ENCODE results near the gene ILF3.
A peak's percentile ranks its signal among the peaks of the same experiment; 100 is the strongest.
"Not testable (repeated sequence)": the region's sequence is repeated elsewhere in the genome, so short reads cannot be mapped to it uniquely, and the experiment has no call there.

ILF3 gene

GRCh38 chr19:10643172-10643967 is 10.8 kb upstream of the ILF3 start:
- DNase-seq: no peak

- no peak for DNase-seq
Observed at GRCh38 chr19:10643968-10644259, 10.2 kb upstream of the ILF3 start.

GRCh38 chr19:10644260-10645007 is 9.7 kb upstream of the ILF3 start:
- DNase-seq: peak; percentile 62 to 68

GRCh38 chr19:10646456-10647159 is 7.5 kb upstream of the ILF3 start:
- DNase-seq: no peak

- DNase-seq: no peak
Observed at GRCh38 chr19:10648360-10648759, 5.8 kb upstream of the ILF3 start.

GRCh38 chr19:10651851-10652250 is 2.3 kb upstream of the ILF3 start:
- no peak for DNase-seq

- no peak for DNase-seq
Observed at GRCh38 chr19:10653482-10653731, 739 bp upstream of the ILF3 start.

GRCh38 chr19:10654610-10655456 is 687 bp downstream of the ILF3 start:
- peak; percentile 28 to 37 for DNase-seq

GRCh38 chr19:10655457-10656312 is 1.5 kb downstream of the ILF3 start:
- DNase-seq: no peak

- DNase-seq: no peak
Observed at GRCh38 chr19:10660346-10660745, 6.2 kb downstream of the ILF3 start.

GRCh38 chr19:10661946-10662345 is 7.8 kb downstream of the ILF3 start:
- no peak for DNase-seq

- no peak for DNase-seq
Observed at GRCh38 chr19:10662384-10663251, 8.5 kb downstream of the ILF3 start.

GRCh38 chr19:10663252-10663563 is 9.1 kb downstream of the ILF3 start:
- DNase-seq: not testable (repeated sequence)

- no peak for DNase-seq
Observed at GRCh38 chr19:10667867-10668266, 13.7 kb downstream of the ILF3 start.

- no peak for DNase-seq
Observed at GRCh38 chr19:10669246-10669645, 15.1 kb downstream of the ILF3 start.

GRCh38 chr19:10670182-10670581 is 16.0 kb downstream of the ILF3 start:
- DNase-seq: no peak

- DNase-seq: no peak
Observed at GRCh38 chr19:10670876-10671804, 17.0 kb downstream of the ILF3 start.

- DNase-seq: not testable (repeated sequence)
Observed at GRCh38 chr19:10671922-10672321, 17.8 kb downstream of the ILF3 start.

- not testable (repeated sequence) for DNase-seq
Observed at GRCh38 chr19:10675214-10675613, 21.1 kb downstream of the ILF3 start.

- no peak for DNase-seq
Observed at GRCh38 chr19:10677751-10678150, 23.6 kb downstream of the ILF3 start.

All from AML-193 (cell line).